Measurements from ENCODE around the gene MAP2K5. TPM values are rescaled to one million over a fixed set of nuclear protein-coding genes. Genes with fewer than 3 reads are reported as not detected.

MAP2K5 gene
- total and polyA plus RNA-seq, 2 experiments from 2014 or later = 12.4 to 13.7 TPM

- TF ChIP-seq CTCF (IDR thresholded peaks at IDR 0.05; ENCODE audit: poor library complexity) (no peak), EZH2phosphoT487 (IDR thresholded peaks at IDR 0.05; ENCODE audit: low read depth, severe bottlenecking, unreplicated experiment) (no peak), EZH2 (IDR thresholded peaks at IDR 0.05; ENCODE audit: borderline replicate concordance) (no peak)
- no peaks in the 10 kb centered on the region for H3K27me3 ChIP-seq
- 91% methylated on average over 3 of the region's 3 CpGs for WGBS (ENCODE audit: low lambda C conversion rate, missing lambda C conversion rate)
Observed at GRCh38 chr15:67775998-67776397, 233.5 kb downstream of the MAP2K5 start.

GRCh38 chr15:67776600-67776999, 234.1 kb downstream of the MAP2K5 start:
- no peaks in the 10 kb centered on the region for H3K9me2 ChIP-seq (replicated peaks; ENCODE audit: insufficient read depth)
- H4K20me1 ChIP-seq (ENCODE audit: insufficient read depth, poor library complexity, severe bottlenecking) = no peaks in the 10 kb centered on the region
- H3K36me3 ChIP-seq (replicated peaks; ENCODE audit: insufficient read depth, low read depth) = no peaks in the 10 kb centered on the region
- no peak overlapping the region for H3K4me2 ChIP-seq
- no peak overlapping the region for H2AFZ ChIP-seq
- no peaks in the 10 kb centered on the region for H3K4me1 ChIP-seq (ENCODE audit: insufficient read depth)
- WGBS (ENCODE audit: low lambda C conversion rate, missing lambda C conversion rate) = 80% methylated on average over 3 of the region's 3 CpGs
- H3K27ac ChIP-seq = no peak overlapping the region
- TF ChIP-seq EZH2phosphoT487 (IDR thresholded peaks at IDR 0.05; ENCODE audit: low read depth, severe bottlenecking, unreplicated experiment) (no peak), EZH2 (IDR thresholded peaks at IDR 0.05; ENCODE audit: borderline replicate concordance) (no peak), CTCF (IDR thresholded peaks at IDR 0.05; ENCODE audit: poor library complexity) (no peak)
- H3K79me2 ChIP-seq = no peaks in the 10 kb centered on the region
- H3K4me3 ChIP-seq = no peak overlapping the region
- H3K27me3 ChIP-seq = no peaks in the 10 kb centered on the region
- no peaks in the 10 kb centered on the region for H3K9me3 ChIP-seq (ENCODE audit: low read depth)
- DNase-seq (ENCODE audit: low spot score) = no peak

More at GRCh38 chr15:67775998-67776397, 233.5 kb downstream of the MAP2K5 start:
- no peaks in the 10 kb centered on the region for H3K4me1 ChIP-seq (ENCODE audit: insufficient read depth)
- H3K27ac ChIP-seq = no peak overlapping the region
- H2AFZ ChIP-seq = no peak overlapping the region
- H3K4me3 ChIP-seq = no peak overlapping the region
- no peaks in the 10 kb centered on the region for H3K9me2 ChIP-seq (replicated peaks; ENCODE audit: insufficient read depth)
- H3K9me3 ChIP-seq (ENCODE audit: low read depth) = no peaks in the 10 kb centered on the region
- H3K79me2 ChIP-seq = no peaks in the 10 kb centered on the region
- no peaks in the 10 kb centered on the region for H3K36me3 ChIP-seq (replicated peaks; ENCODE audit: insufficient read depth, low read depth)
- no peaks in the 10 kb centered on the region for H4K20me1 ChIP-seq (ENCODE audit: insufficient read depth, poor library complexity, severe bottlenecking)
- no peak for DNase-seq (ENCODE audit: low spot score)
- no peak overlapping the region for H3K4me2 ChIP-seq

GRCh38 chr15:67777071-67777470, 234.6 kb downstream of the MAP2K5 start:
- no peak for TF ChIP-seq EZH2phosphoT487 (IDR thresholded peaks at IDR 0.05; ENCODE audit: low read depth, severe bottlenecking, unreplicated experiment)
- no peak for TF ChIP-seq EZH2 (IDR thresholded peaks at IDR 0.05; ENCODE audit: borderline replicate concordance)
- no peak for TF ChIP-seq CTCF (IDR thresholded peaks at IDR 0.05; ENCODE audit: poor library complexity)
- no peak for DNase-seq (ENCODE audit: low spot score)
- no peaks in the 10 kb centered on the region for H4K20me1 ChIP-seq (ENCODE audit: insufficient read depth, poor library complexity, severe bottlenecking)
- H3K9me2 ChIP-seq (replicated peaks; ENCODE audit: insufficient read depth) = no peaks in the 10 kb centered on the region
- 79% methylated on average over 5 of the region's 5 CpGs for WGBS (ENCODE audit: low lambda C conversion rate, missing lambda C conversion rate)
- H3K4me3 ChIP-seq = no peak overlapping the region
- H3K9me3 ChIP-seq (ENCODE audit: low read depth) = no peaks in the 10 kb centered on the region
- no peaks in the 10 kb centered on the region for H3K79me2 ChIP-seq
- H3K4me1 ChIP-seq (ENCODE audit: insufficient read depth) = no peaks in the 10 kb centered on the region
- no peaks in the 10 kb centered on the region for H3K27me3 ChIP-seq
- H3K36me3 ChIP-seq (replicated peaks; ENCODE audit: insufficient read depth, low read depth) = no peaks in the 10 kb centered on the region
- H2AFZ ChIP-seq = no peak overlapping the region
- no peak overlapping the region for H3K4me2 ChIP-seq
- no peak overlapping the region for H3K27ac ChIP-seq

- DNase-seq (ENCODE audit: low spot score) = no peak
- H3K27ac ChIP-seq = no peak overlapping the region
- TF ChIP-seq EZH2 (IDR thresholded peaks at IDR 0.05; ENCODE audit: borderline replicate concordance) = no peak
- no peak for TF ChIP-seq CTCF (IDR thresholded peaks at IDR 0.05; ENCODE audit: poor library complexity)
- TF ChIP-seq EZH2phosphoT487 (IDR thresholded peaks at IDR 0.05; ENCODE audit: low read depth, severe bottlenecking, unreplicated experiment) = no peak
- no peaks in the 10 kb centered on the region for H3K9me2 ChIP-seq (replicated peaks; ENCODE audit: insufficient read depth)
- no peak overlapping the region for H3K4me3 ChIP-seq
- no peaks in the 10 kb centered on the region for H3K4me1 ChIP-seq (ENCODE audit: insufficient read depth)
- H3K9me3 ChIP-seq (ENCODE audit: low read depth) = no peaks in the 10 kb centered on the region
- no peaks in the 10 kb centered on the region for H3K79me2 ChIP-seq
- WGBS (ENCODE audit: low lambda C conversion rate, missing lambda C conversion rate) = 77% methylated on average over 2 of the region's 2 CpGs
- H2AFZ ChIP-seq = no peak overlapping the region
- H3K36me3 ChIP-seq (replicated peaks; ENCODE audit: insufficient read depth, low read depth) = no peaks in the 10 kb centered on the region
- no peaks in the 10 kb centered on the region for H3K27me3 ChIP-seq
- H4K20me1 ChIP-seq (ENCODE audit: insufficient read depth, poor library complexity, severe bottlenecking) = no peaks in the 10 kb centered on the region
- no peak overlapping the region for H3K4me2 ChIP-seq
Observed at GRCh38 chr15:67777773-67778172, 235.3 kb downstream of the MAP2K5 start.
